Smooth muscle cell (in vitro differentiated cells): ENCODE results near the gene ELOVL6. TPM values are rescaled to one million over a fixed set of nuclear protein-coding genes. Genes with fewer than 3 reads are reported as not detected.

Source experiments
- DNase-seq: peaks from one replicate; lab custom pipeline; 2025; ENCODE audit not compliant: unreplicated experiment; lab: John Stamatoyannopoulos, UW
- H2AFZ ChIP-seq: fragments of 200-600 bp; sonication (generic); 2 replicates; pipeline ENCODE4 v1.6.0; 2016; ENCODE audit warnings: antibody characterized with exemption, low read depth, mild to moderate bottlenecking
- H3F3A ChIP-seq: fragments of 200-600 bp; sonication (generic); 2 replicates; pipeline ENCODE4 v1.6.0; 2017; ENCODE audit warnings: antibody characterized with exemption, low read depth
- H3K27ac ChIP-seq: fragments of 200-600 bp; sonication (generic); 2 replicates; pipeline ENCODE4 v1.5.1; 2016; ENCODE audit warnings: low read depth, mild to moderate bottlenecking
- H3K27me3 ChIP-seq: fragments of 200-600 bp; sonication (generic); 2 replicates; pipeline ENCODE4 v1.6.1; 2016; ENCODE audit warnings: low read depth, mild to moderate bottlenecking
- H3K36me3 ChIP-seq: fragments of 200-600 bp; sonication (generic); 2 replicates; pipeline ENCODE4 v1.5.1; 2016; ENCODE audit warnings: low read depth
- H3K4me1 ChIP-seq: fragments of 200-600 bp; sonication (generic); 2 replicates; pipeline ENCODE4 v1.5.1; 2016; ENCODE audit warnings: low read depth
- H3K4me2 ChIP-seq: fragments of 200-600 bp; sonication (generic); 2 replicates; pipeline ENCODE4 v1.6.0; 2016; ENCODE audit warnings: mild to moderate bottlenecking
- H3K4me3 ChIP-seq: fragments of 200-600 bp; sonication (generic); 2 replicates; pipeline ENCODE4 v1.5.1; 2016; ENCODE audit warnings: mild to moderate bottlenecking
- H3K79me2 ChIP-seq: fragments of 200-600 bp; sonication (generic); 2 replicates; pipeline ENCODE4 v1.6.0; 2016; ENCODE audit warnings: low read depth, mild to moderate bottlenecking
- H3K9ac ChIP-seq: fragments of 200-600 bp; sonication (generic); 2 replicates; pipeline ENCODE4 v1.6.0; 2016; ENCODE audit warnings: low read depth
- H3K9me3 ChIP-seq: fragments of 200-600 bp; sonication (generic); replicated peaks from 2 replicates; pipeline ENCODE4 v1.5.1; 2016; ENCODE audit warnings: low read depth
- H4K20me1 ChIP-seq: fragments of 200-600 bp; sonication (generic); 2 replicates; pipeline ENCODE4 v1.6.0; 2016; ENCODE audit warnings: low read depth
- WGBS: methylation state at CpG from one replicate; pipeline ENCODE4 v1.1.7; 2016; ENCODE audit warnings: low lambda C conversion rate; 5-methylcytosine and 5-hydroxymethylcytosine counted together
- polyA plus RNA-seq: library from polyadenylated mRNA; unstranded; fragments of >200 nt; fragmentation: Nextera tagmentation; extraction: Ambion mirVana; gene quantifications from 2 replicates; pipeline ENCODE4 v1.2.1, GENCODE V29; 2016
- total RNA-seq: library from RNA; depleted of rRNA; stranded (reverse); fragments of >200 nt; gene quantifications from 2 replicates; pipeline ENCODE4 v1.2.3, GENCODE V29; 2014
- TF ChIP-seq, protein P1 (sequence below): fragments of 200-600 bp; sonication (generic); IDR thresholded peaks from 2 replicates; pipeline ENCODE4 v1.5.1; 2017; ENCODE audit warnings: borderline replicate concordance, mild to moderate bottlenecking, antibody characterized with exemption; ENCODE audit not compliant: insufficient read depth, poor library complexity, severe bottlenecking

Gene ELOVL6
- total and polyA plus RNA-seq, 2 experiments from 2014 or later, result 7.8 to 11.6 TPM

DNA sequence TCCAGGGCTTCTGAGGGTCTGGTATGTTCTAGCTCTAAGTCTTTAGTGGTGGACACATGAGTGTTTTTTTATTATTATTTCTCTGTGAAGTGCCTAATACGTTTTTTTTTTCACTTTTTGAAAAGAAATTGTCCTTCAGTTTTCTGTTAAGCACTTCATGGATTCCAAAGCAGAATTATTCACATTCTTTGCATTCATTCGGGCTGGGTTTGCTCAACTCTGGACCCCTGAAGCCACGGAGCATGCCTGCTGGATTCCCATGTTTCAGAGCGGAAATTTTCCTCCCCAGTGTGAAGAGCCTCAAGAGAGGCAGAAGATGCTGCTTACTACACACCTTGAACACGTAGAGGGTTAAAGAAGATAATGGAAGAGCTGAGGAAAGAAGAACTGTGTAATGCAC is 178.3 kb downstream of the ELOVL6 start:
- peaks cover 3% of the 10 kb centered on the region for H3F3A ChIP-seq
- H2AFZ ChIP-seq, result peak overlapping the region; percentile 94
- 33% methylated on average over 5 of the region's 5 CpGs for WGBS
- TF ChIP-seq, protein P1, sequence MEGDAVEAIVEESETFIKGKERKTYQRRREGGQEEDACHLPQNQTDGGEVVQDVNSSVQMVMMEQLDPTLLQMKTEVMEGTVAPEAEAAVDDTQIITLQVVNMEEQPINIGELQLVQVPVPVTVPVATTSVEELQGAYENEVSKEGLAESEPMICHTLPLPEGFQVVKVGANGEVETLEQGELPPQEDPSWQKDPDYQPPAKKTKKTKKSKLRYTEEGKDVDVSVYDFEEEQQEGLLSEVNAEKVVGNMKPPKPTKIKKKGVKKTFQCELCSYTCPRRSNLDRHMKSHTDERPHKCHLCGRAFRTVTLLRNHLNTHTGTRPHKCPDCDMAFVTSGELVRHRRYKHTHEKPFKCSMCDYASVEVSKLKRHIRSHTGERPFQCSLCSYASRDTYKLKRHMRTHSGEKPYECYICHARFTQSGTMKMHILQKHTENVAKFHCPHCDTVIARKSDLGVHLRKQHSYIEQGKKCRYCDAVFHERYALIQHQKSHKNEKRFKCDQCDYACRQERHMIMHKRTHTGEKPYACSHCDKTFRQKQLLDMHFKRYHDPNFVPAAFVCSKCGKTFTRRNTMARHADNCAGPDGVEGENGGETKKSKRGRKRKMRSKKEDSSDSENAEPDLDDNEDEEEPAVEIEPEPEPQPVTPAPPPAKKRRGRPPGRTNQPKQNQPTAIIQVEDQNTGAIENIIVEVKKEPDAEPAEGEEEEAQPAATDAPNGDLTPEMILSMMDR, result no peak
- H4K20me1 ChIP-seq, result no peaks in the 10 kb centered on the region
- no peaks in the 10 kb centered on the region for H3K79me2 ChIP-seq
- peak overlapping the region; percentile 59 for H3K4me2 ChIP-seq
- peaks cover 11% of the 10 kb centered on the region for H3K4me1 ChIP-seq
- no peak overlapping the region for H3K27ac ChIP-seq
- no peaks in the 10 kb centered on the region for H3K27me3 ChIP-seq
- no peak overlapping the region for H3K9ac ChIP-seq
- DNase-seq, result no peak
- no peak overlapping the region for H3K4me3 ChIP-seq
- no peaks in the 10 kb centered on the region for H3K36me3 ChIP-seq
- no peaks in the 10 kb centered on the region for H3K9me3 ChIP-seq

DNA sequence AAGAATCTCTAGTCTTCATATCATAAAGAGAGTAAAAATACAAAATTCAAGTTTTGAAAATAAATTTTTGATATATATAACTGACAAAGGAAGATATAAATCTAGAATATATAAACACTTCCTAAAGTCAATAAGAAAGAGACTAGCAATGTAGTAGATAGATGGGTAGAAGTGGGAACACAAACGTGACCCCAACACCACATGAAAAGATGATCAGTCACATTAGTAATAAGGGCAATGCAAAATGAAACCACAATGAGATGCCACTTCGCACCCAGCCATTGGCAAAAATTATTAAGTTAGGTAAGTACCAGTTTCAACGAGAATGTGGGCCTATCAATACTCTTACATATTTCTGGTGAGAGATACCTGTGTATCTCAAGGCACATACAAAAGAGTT is 179.3 kb downstream of the ELOVL6 start:
- Histone ChIP-seq H3K79me2 (no peaks in the 10 kb centered on the region), H4K20me1 (no peaks in the 10 kb centered on the region), H3K9me3 (no peaks in the 10 kb centered on the region), H3K27me3 (no peaks in the 10 kb centered on the region), H3K4me2 (no peak overlapping the region), H2AFZ (no peak overlapping the region), H3K36me3 (no peaks in the 10 kb centered on the region), H3K4me1 (peaks cover 11% of the 10 kb centered on the region), H3K27ac (no peak overlapping the region), H3K4me3 (no peak overlapping the region), H3F3A (peaks cover 3% of the 10 kb centered on the region), H3K9ac (no peak overlapping the region)
- DNase-seq, result no peak
- WGBS, result 96% methylated on average over 3 of the region's 3 CpGs
- TF ChIP-seq, protein P1, result no peak

GRCh38 chr4:110014233-110014632 is 184.2 kb downstream of the ELOVL6 start:
- Histone ChIP-seq H3K36me3 (no peaks in the 10 kb centered on the region), H3K9ac (no peak overlapping the region), H3K4me2 (no peak overlapping the region), H3K4me1 (no peaks in the 10 kb centered on the region), H3K79me2 (no peaks in the 10 kb centered on the region), H2AFZ (no peak overlapping the region), H3K9me3 (no peaks in the 10 kb centered on the region), H3K4me3 (no peak overlapping the region), H3K27ac (no peak overlapping the region), H3K27me3 (no peaks in the 10 kb centered on the region), H3F3A (no peaks in the 10 kb centered on the region), H4K20me1 (no peaks in the 10 kb centered on the region)
- DNase-seq, result no peak
- TF ChIP-seq, protein P1, result no peak
- 91% methylated on average over 6 of the region's 6 CpGs for WGBS

- Histone ChIP-seq H3F3A (no peaks in the 10 kb centered on the region), H3K9ac (no peak overlapping the region), H3K4me2 (no peak overlapping the region), H3K9me3 (no peaks in the 10 kb centered on the region), H3K27me3 (no peaks in the 10 kb centered on the region), H3K27ac (no peak overlapping the region), H3K4me3 (no peak overlapping the region), H4K20me1 (no peaks in the 10 kb centered on the region), H3K36me3 (no peaks in the 10 kb centered on the region), H2AFZ (no peak overlapping the region), H3K4me1 (no peaks in the 10 kb centered on the region), H3K79me2 (no peaks in the 10 kb centered on the region)
- no peak for DNase-seq
- 100% methylated on average over 1 of the region's 1 CpG for WGBS
- TF ChIP-seq, protein P1, result no peak
These were observed 185.5 kb downstream of the ELOVL6 start for GRCh38 chr4:110012917-110013316.
